IPS DF 6.9 (cell line): Measurements from ENCODE around the gene TEC.

Source experiments
- DNase-seq: peaks from one replicate; pipeline ENCODE4 v3.0.0-alpha.2; 2013; ENCODE audit warnings: low read depth, low spot score
- H3K27ac ChIP-seq: one replicate; pipeline ENCODE4 v1.5.1; 2013; ENCODE audit warnings: low read length, control low read depth
- H3K27me3 ChIP-seq: 2 replicates; pipeline ENCODE4 v1.6.1; 2013; ENCODE audit warnings: mild to moderate bottlenecking, low read length; ENCODE audit not compliant: control insufficient read depth, insufficient read depth
- H3K36me3 ChIP-seq: 2 replicates; pipeline ENCODE4 v1.6.1; 2013; ENCODE audit warnings: low read length; ENCODE audit not compliant: control insufficient read depth, insufficient read depth
- H3K4me1 ChIP-seq: 2 replicates; pipeline ENCODE4 v1.6.1; 2013; ENCODE audit warnings: low read length; ENCODE audit not compliant: control insufficient read depth, insufficient read depth
- H3K4me3 ChIP-seq: 2 replicates; pipeline ENCODE4 v1.5.1; 2013; ENCODE audit warnings: mild to moderate bottlenecking, low read length
- H3K9me3 ChIP-seq: 2 replicates; pipeline ENCODE4 v1.6.1; 2013; ENCODE audit warnings: low read length, inconsistent platforms; ENCODE audit not compliant: control insufficient read depth, insufficient read depth
- WGBS: extraction: QIAGEN DNeasy Blood & Tissue Kit; methylation state at CpG from one replicate; pipeline ENCODE4 v1.1.7; 2013; ENCODE audit warnings: mixed read lengths, missing lambda C conversion rate; ENCODE audit not compliant: insufficient read length, insufficient coverage; 5-methylcytosine and 5-hydroxymethylcytosine counted together

TEC gene

GRCh38 chr4:48254381-48255071, 15.1 kb downstream of the TEC start:
- WGBS: no CpG with 5 or more reads among the region's 6 CpGs
- Histone ChIP-seq H3K36me3 (no peaks in the 10 kb centered on the region), H3K9me3 (no peaks in the 10 kb centered on the region), H3K27me3 (no peaks in the 10 kb centered on the region), H3K4me1 (no peaks in the 10 kb centered on the region), H3K27ac (no peak overlapping the region), H3K4me3 (no peak overlapping the region)
- no peak for DNase-seq

- Histone ChIP-seq H3K27me3 (no peaks in the 10 kb centered on the region), H3K9me3 (no peaks in the 10 kb centered on the region), H3K27ac (no peak overlapping the region), H3K4me1 (no peaks in the 10 kb centered on the region), H3K36me3 (no peaks in the 10 kb centered on the region), H3K4me3 (no peak overlapping the region)
- DNase-seq: no peak
Observed at GRCh38 chr4:48252313-48252712, 17.3 kb downstream of the TEC start.

DNA sequence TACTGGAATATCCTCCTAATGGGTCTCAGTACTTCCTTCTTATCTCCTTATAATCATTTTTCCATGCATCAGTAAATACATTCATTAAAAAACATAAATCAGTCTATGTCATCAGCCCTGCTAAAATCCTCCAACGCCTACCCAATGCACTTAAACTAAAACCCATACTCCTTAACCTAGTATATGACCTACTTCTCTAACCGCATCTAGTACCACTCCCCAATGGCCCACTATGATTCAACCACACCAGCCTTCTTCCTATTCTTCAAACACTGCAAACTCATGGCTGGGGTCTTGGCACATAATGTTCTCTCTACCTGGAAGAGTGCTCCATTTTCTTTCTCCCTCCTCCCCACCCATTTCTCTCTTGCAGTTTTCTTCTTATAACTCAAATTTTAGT, 18.7 kb downstream of the TEC start:
- Histone ChIP-seq H3K9me3 (no peaks in the 10 kb centered on the region), H3K27ac (no peak overlapping the region), H3K4me3 (no peak overlapping the region), H3K4me1 (no peaks in the 10 kb centered on the region), H3K36me3 (no peaks in the 10 kb centered on the region), H3K27me3 (no peaks in the 10 kb centered on the region)
- DNase-seq: no peak
- 100% methylated on average over 2 of the region's 2 CpGs for WGBS

DNA sequence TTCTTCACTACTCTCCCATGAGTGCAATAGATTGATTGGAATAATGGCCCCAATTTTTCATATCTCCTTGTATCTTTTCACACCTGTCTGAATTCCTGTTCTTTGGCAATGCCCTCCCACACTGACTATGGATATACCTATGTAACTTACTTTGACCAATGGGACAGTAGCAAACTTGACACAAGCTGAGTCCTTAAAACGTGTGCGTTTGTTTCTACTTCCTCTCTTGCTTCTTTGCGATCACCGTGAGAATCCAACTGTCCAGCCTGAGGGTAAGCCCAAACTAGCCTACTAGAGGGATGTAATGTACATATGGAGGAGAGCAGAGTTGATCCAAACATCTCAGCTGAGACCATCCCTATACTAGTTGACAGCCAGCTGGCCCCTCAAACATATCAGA, 19.3 kb downstream of the TEC start:
- Histone ChIP-seq H3K9me3 (no peaks in the 10 kb centered on the region), H3K4me1 (no peaks in the 10 kb centered on the region), H3K4me3 (no peak overlapping the region), H3K36me3 (no peaks in the 10 kb centered on the region), H3K27me3 (no peaks in the 10 kb centered on the region), H3K27ac (no peak overlapping the region)
- no CpG with 5 or more reads among the region's 4 CpGs for WGBS
- DNase-seq: no peak

- no peak for DNase-seq
- no peak overlapping the region for H3K27ac ChIP-seq
- no peaks in the 10 kb centered on the region for H3K27me3 ChIP-seq
- H3K9me3 ChIP-seq: no peaks in the 10 kb centered on the region
- no peaks in the 10 kb centered on the region for H3K4me1 ChIP-seq
- H3K4me3 ChIP-seq: no peak overlapping the region
- WGBS: no CpG with 5 or more reads among the region's 1 CpG
- H3K36me3 ChIP-seq: no peaks in the 10 kb centered on the region
Observed at GRCh38 chr4:48249378-48249777, 20.3 kb downstream of the TEC start.

DNA sequence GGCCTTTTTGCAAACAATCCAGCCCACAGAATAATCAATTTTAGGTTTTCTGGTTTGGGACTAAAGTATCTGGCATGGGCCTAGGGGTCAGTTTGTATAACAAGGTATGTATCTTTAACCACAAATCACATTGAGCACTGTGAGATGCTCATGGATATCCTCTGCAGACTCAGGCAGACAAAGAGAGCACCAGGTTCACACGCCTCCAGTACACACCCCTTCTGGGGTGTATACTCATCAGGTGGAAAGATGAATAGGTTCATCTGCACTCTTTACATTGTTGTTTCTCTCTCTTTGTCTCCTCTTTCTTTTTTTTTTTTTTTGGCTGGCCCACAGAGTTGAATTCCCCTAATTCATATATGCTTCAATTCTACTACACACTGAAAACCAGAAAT, 21.1 kb downstream of the TEC start:
- Histone ChIP-seq H3K27me3 (no peaks in the 10 kb centered on the region), H3K27ac (no peak overlapping the region), H3K9me3 (no peaks in the 10 kb centered on the region), H3K4me1 (no peaks in the 10 kb centered on the region), H3K4me3 (no peak overlapping the region), H3K36me3 (no peaks in the 10 kb centered on the region)
- no CpG with 5 or more reads among the region's 1 CpG for WGBS
- no peak for DNase-seq

DNA sequence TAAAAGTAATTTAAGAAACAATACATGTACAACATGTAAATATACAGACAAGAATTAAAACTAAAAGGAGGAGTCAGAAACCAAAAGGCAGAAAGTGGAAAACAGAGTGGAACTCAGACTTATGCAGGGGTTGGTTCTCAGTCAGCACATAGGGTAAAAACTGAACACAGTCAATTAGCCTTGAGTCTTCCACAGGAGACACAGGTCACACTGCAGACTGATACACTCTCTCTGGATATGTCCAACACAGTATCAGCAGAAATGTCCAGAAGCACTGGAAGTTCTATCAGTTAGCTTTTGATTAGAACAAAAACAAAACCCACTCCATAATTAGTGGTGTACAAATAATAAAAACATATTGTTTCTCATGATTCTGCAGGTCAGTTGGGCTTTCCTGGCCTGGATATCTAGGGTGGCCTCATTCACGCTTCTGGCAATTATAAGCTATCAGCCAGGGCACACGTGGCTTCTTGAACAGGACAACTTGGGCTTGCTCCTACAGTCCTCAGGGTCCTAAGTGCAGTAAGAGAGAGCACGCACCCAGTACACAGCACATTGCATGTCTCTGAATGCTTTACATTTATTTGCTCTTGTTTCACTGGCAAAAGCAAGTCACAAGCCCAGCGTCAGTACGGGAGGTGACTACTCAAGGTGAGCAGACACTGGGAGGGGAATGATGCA, 21.6 kb downstream of the TEC start:
- no peak overlapping the region for H3K27ac ChIP-seq
- WGBS: no CpG with 5 or more reads among the region's 5 CpGs
- H3K4me3 ChIP-seq: no peak overlapping the region
- H3K4me1 ChIP-seq: no peaks in the 10 kb centered on the region
- no peak for DNase-seq
- no peaks in the 10 kb centered on the region for H3K36me3 ChIP-seq
- no peaks in the 10 kb centered on the region for H3K27me3 ChIP-seq
- H3K9me3 ChIP-seq: no peaks in the 10 kb centered on the region

DNA sequence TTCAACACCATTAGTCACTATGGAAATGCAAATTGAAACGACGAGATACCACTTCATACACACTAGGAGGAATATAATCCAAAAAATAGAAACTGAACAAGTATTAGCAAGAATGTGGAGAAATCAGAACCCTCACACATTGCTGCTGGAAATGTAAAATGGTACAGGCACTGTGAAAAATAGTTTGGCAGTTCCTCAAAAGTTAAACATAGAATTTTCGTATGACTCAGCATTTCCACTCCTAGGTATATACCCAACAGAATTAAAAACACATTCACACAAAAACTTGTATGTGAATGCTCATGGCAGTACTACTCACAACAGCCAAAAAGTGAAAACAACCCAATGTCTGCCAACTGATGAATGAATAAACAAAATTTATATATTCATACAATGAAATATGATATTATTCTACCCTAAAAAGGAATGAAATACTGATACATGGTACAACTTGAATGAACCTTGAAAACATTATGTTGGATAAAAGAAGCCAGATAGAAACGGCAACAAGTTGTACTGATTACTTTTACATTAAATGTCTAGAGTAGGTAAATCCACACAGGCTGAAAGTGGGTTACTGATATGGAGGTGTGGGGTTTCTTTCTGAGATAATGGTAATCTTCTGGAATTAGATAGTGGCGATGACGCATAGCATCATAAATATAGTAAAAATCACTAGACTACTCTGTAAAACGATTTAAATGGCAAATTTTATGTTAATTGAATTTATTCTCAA, 22.3 kb downstream of the TEC start:
- WGBS: no CpG with 5 or more reads among the region's 7 CpGs
- H3K27ac ChIP-seq: no peak overlapping the region

DNA sequence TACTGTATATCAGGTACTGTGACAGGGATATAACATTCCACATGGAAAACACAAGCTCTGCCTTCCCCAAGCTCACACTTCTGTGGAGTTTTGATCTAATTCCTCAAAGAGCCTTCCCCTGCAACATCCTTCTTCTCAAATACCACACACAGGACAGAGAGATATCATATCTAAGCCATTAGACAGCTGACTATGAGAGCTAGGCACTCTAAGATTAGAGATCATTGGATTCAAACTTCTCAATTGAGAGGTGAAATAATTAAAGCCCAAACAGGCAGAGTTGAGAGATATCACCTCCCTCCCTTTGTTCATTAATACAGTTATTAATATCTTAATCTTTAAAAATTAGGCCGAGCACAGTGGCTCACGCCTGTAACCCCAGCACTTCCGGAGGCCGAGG, 25.0 kb downstream of the TEC start:
- no peak for DNase-seq
- Histone ChIP-seq H3K36me3 (no peaks in the 10 kb centered on the region), H3K27me3 (no peaks in the 10 kb centered on the region), H3K9me3 (no peaks in the 10 kb centered on the region), H3K4me1 (no peaks in the 10 kb centered on the region), H3K4me3 (no peak overlapping the region), H3K27ac (no peak overlapping the region)
- WGBS: no CpG with 5 or more reads among the region's 4 CpGs

More for the DNA sequence above, 22.3 kb downstream of the TEC start:
- Histone ChIP-seq H3K4me1 (no peaks in the 10 kb centered on the region), H3K9me3 (no peaks in the 10 kb centered on the region), H3K36me3 (no peaks in the 10 kb centered on the region), H3K27me3 (no peaks in the 10 kb centered on the region), H3K4me3 (no peak overlapping the region)
- no peak for DNase-seq

- Histone ChIP-seq H3K4me1 (no peaks in the 10 kb centered on the region), H3K27ac (no peak overlapping the region), H3K36me3 (no peaks in the 10 kb centered on the region), H3K27me3 (no peaks in the 10 kb centered on the region), H3K9me3 (no peaks in the 10 kb centered on the region), H3K4me3 (no peak overlapping the region)
- 100% methylated on average over 1 of the region's 2 CpGs for WGBS
- no peak for DNase-seq
Observed at GRCh38 chr4:48243887-48244286, 25.8 kb downstream of the TEC start.
